HepG2 (cell line): Measurements from ENCODE around the gene HSD17B11. TPM values are rescaled to one million over a fixed set of nuclear protein-coding genes. Genes with fewer than 3 reads are reported as not detected.

ENCODE experiments used
- ATAC-seq: fragments of 200-7000 bp; cut with Tn5 transposase; 3 replicates; pipeline ENCODE4 v1.9.1; 2020; ENCODE audit warnings: mild to moderate bottlenecking, moderate library complexity
- BruUV-seq: library from RNA; stranded (reverse); fragments of 400-500 nt; replicated peaks from 2 replicates; lab custom pipeline; 2021; lab: Mats Ljungman, UMichigan
- CTCF ChIA-PET: fragments of 300-600 bp; formaldehyde crosslinking; extraction: SDS; loops from one replicate; lab custom pipeline; 2021; ENCODE audit warnings: low total read pairs, inconsistent platforms, low intra/inter-chr PET ratio; lab: Yijun Ruan, JAX
- POLR2A ChIA-PET: fragments of 350-600 bp; sonication (Branson Sonifier 250); formaldehyde crosslinking; loops from one replicate; lab custom pipeline; 2020; ENCODE audit warnings: antibody characterized with exemption, inconsistent platforms; lab: Yijun Ruan, JAX
- DNase-seq: peaks from one replicate; pipeline ENCODE4 v3.0.0-alpha.2; 2015; ENCODE audit warnings: low spot score
- FAIRE-seq: peaks from 3 replicates; lab custom pipeline; 2011; peaks lifted over from hg19 to GRCh38; lab: Jason Lieb, UNC
- H2AFZ ChIP-seq: one replicate; pipeline ENCODE4 v1.6.1; 2011; ENCODE audit warnings: low read length, inconsistent platforms
- H3K27ac ChIP-seq: fragments of 300-600 bp; 3 replicates; pipeline ENCODE4 v1.8.0; 2011; ENCODE audit warnings: mixed run types, mild to moderate bottlenecking, mixed read lengths, low read length, inconsistent platforms; ENCODE audit not compliant: insufficient read depth; ENCODE audit errors: extremely low read length
- H3K27me3 ChIP-seq, 2 experiments: fragments of 200-600 bp in 1 of 2; 2 replicates in 1 of 2; 3 replicates in 1 of 2; pipeline versions ENCODE4 v1.6.0 to v1.8.0; 2011; ENCODE audit warnings: low read length in 2 of 2, mild to moderate bottlenecking in 2 of 2, moderate library complexity in 2 of 2, inconsistent platforms in 1 of 2; ENCODE audit not compliant: insufficient read depth in 2 of 2, control insufficient read depth in 1 of 2
- H3K36me3 ChIP-seq, 2 experiments: fragments of 200-600 bp in 1 of 2; replicated peaks in 1 of 2; 2 replicates in 1 of 2; 3 replicates in 1 of 2; pipeline versions ENCODE4 v1.5.1 to v1.8.0; 2011; ENCODE audit warnings: low read length in 2 of 2, inconsistent platforms in 1 of 2; ENCODE audit not compliant: insufficient read depth in 2 of 2, control insufficient read depth in 1 of 2
- H3K4me1 ChIP-seq: 2 replicates; pipeline ENCODE4 v1.5.1; 2012; ENCODE audit warnings: low read length, inconsistent platforms; ENCODE audit not compliant: insufficient read depth
- H3K4me2 ChIP-seq: 2 replicates; pipeline ENCODE4 v1.6.0; 2011; ENCODE audit warnings: low read depth, low read length, inconsistent platforms
- H3K4me3 ChIP-seq, 3 experiments: fragments of 200-600 bp in 1 of 3; sonication (generic), shearing (Covaris generic) in 1 of 3; replicated peaks in 1 of 3; 2 replicates each; pipeline ENCODE4 v1.5.1; 2011 to 2016; ENCODE audit warnings: low read length in 3 of 3, inconsistent platforms in 2 of 3, low read depth in 2 of 3, mild to moderate bottlenecking in 2 of 3, control low read depth in 1 of 3, mixed read lengths in 1 of 3; ENCODE audit not compliant: insufficient read depth in 1 of 3
- H3K79me2 ChIP-seq: one replicate; pipeline ENCODE4 v1.6.1; 2011; ENCODE audit warnings: low read length, inconsistent platforms; ENCODE audit not compliant: insufficient read depth
- H3K9ac ChIP-seq: 2 replicates; pipeline ENCODE4 v1.6.0; 2011; ENCODE audit warnings: mild to moderate bottlenecking, low read depth, low read length, inconsistent platforms; ENCODE audit not compliant: insufficient read depth
- H3K9me3 ChIP-seq: 2 replicates; pipeline ENCODE4 v1.5.1; 2012; ENCODE audit warnings: mild to moderate bottlenecking, low read length
- H4K20me1 ChIP-seq: 2 replicates; pipeline ENCODE4 v1.6.0; 2011; ENCODE audit warnings: inconsistent platforms, mild to moderate bottlenecking, low read length, moderate library complexity; ENCODE audit not compliant: insufficient read depth
- HOXA3 ChIP-seq: sonication (generic); formaldehyde crosslinking; IDR thresholded peaks from 2 replicates; pipeline ENCODE4 v1.5.0; 2020; ENCODE audit warnings: missing genetic modification reagents
- ISX ChIP-seq: sonication (generic); formaldehyde crosslinking; conservative IDR thresholded peaks from 2 replicates; pipeline ENCODE4 v1.5.0; 2020; ENCODE audit warnings: missing genetic modification reagents
- KAT8 ChIP-seq: IDR thresholded peaks from 2 replicates; pipeline ENCODE4 v1.6.1; 2016; ENCODE audit warnings: missing genetic modification reagents, missing compliant biosample characterization
- PRPF4 ChIP-seq: fragments of 200-400 bp; formaldehyde crosslinking; IDR thresholded peaks from 2 replicates; pipeline ENCODE4 v1.6.1; 2016; ENCODE audit warnings: low read length, low read depth; ENCODE audit not compliant: poor library complexity, severe bottlenecking
- SP4 ChIP-seq: sonication (generic); formaldehyde crosslinking; IDR thresholded peaks from 2 replicates; pipeline ENCODE4 v1.8.1; 2023; ENCODE audit warnings: mild to moderate bottlenecking, missing genetic modification reagents
- SRF ChIP-seq: IDR thresholded peaks from 2 replicates; pipeline ENCODE4 v1.6.1; 2011; ENCODE audit warnings: mild to moderate bottlenecking, low read depth, low read length, moderate library complexity
- ZFP41 ChIP-seq: sonication (generic); formaldehyde crosslinking; IDR thresholded peaks from 2 replicates; pipeline ENCODE4 v1.4.0; 2020; ENCODE audit warnings: mild to moderate bottlenecking, missing genetic modification reagents, borderline replicate concordance
- ZNF432 ChIP-seq: sonication (generic); formaldehyde crosslinking; IDR thresholded peaks from 2 replicates; pipeline ENCODE4 v1.5.0; 2020; ENCODE audit warnings: missing genetic modification reagents, mild to moderate bottlenecking, borderline replicate concordance
- ZNF674 ChIP-seq: sonication (generic); formaldehyde crosslinking; IDR thresholded peaks from 2 replicates; pipeline ENCODE4 v1.5.0; 2020; ENCODE audit warnings: low read depth, mild to moderate bottlenecking, missing genetic modification reagents
- WGBS: methylation state at CpG from one replicate; pipeline ENCODE4 v1.1.6; 2017; ENCODE audit warnings: low lambda C conversion rate; 5-methylcytosine and 5-hydroxymethylcytosine counted together
- in situ Hi-C: cut with HindIII; loops from 2 replicates; pipeline ENCODE4 v1.10.0; 2017; ENCODE audit warnings: low pct_unique_long_range_greater_than_20kb; ENCODE audit not compliant: extremely low pct_ligation_motif_present
- intact Hi-C: fragments of 100-400 bp; cut with micrococcal nuclease; formaldehyde crosslinking; loops from one replicate; pipeline ENCODE4 v1.10.0; 2022; ENCODE audit not compliant: unreplicated experiment
- polyA plus RNA-seq, 8 experiments: library from polyadenylated mRNA; depleted of rRNA in 3 of 8; stranded (reverse) in 7 of 8; unstranded in 1 of 8; fragments of >200 nt; fragmentation: Illumina TruSeq in 4 of 8; extraction: Trizol in 4 of 8; gene quantifications; 2 replicates each; pipeline versions ENCODE4 v1.2.1 to v1.2.3, GENCODE V29; 2011 to 2016; ENCODE audit warnings: low read depth in 4 of 8, missing spikeins in 1 of 8, mixed read lengths in 1 of 8; ENCODE audit not compliant: insufficient read depth in 1 of 8
- total RNA-seq, 5 experiments: library from RNA; depleted of rRNA; stranded (reverse); fragments of >200 nt; fragmentation: Illumina TruSeq; extraction: Trizol; gene quantifications; 2 replicates each; pipeline ENCODE4 v1.2.3, GENCODE V29; 2016; ENCODE audit warnings: low read depth in 1 of 5
- TF ChIP-seq, protein P1 (sequence below): IDR thresholded peaks from 2 replicates; pipeline ENCODE4 v1.6.1; 2016; ENCODE audit warnings: low read depth, borderline replicate concordance
- TF ChIP-seq, protein P2 (sequence below): sonication (generic); formaldehyde crosslinking; IDR thresholded peaks from 2 replicates; pipeline ENCODE4 v1.4.0; 2020; ENCODE audit warnings: missing genetic modification reagents, borderline replicate concordance
- TF ChIP-seq, protein P3 (sequence below): sonication (generic); formaldehyde crosslinking; IDR thresholded peaks from 2 replicates; pipeline ENCODE4 v1.4.0; 2020; ENCODE audit warnings: mild to moderate bottlenecking, missing genetic modification reagents

The HSD17B11 gene
- total and polyA plus RNA-seq, 2 of the 13 experiments (the other 11 are each of a cell fraction or from before 2014, with no cell fraction given): 121 to 158 TPM

DNA sequence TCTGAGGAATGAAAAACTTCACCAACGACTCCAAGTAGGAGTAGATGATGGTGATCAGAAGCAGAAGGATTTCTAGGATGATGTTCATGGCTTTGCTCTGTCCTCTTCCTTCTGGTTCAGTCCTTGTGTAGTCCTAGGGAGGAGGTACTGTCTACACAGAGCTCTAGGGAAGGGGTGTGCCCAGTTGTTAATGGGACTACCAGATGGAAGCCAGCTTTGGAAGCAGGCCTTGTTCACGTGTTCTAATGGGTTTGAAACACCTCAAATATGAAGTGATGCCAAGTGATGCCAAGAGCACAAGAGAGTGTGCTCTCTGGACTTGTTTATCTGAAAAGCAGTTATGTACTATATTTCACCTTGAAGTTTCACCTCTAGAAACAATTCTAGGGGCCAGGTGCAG, 68.2 kb downstream of the HSD17B11 start, which contains the start of gene HSD17B13:
HSD17B13 (minus strand) TSS at position 129 of the 400 bp plus-strand sequence; CDS start at position 88, 41 bp downstream.
- Histone ChIP-seq H3K27me3 (no peaks in the 10 kb centered on the region; a peak in 1 of 5 replicates), H3K36me3 (no peaks in the 10 kb centered on the region), H3K9ac (no peak within 1 kb of the TSS), H3K79me2 (no peaks in the 10 kb centered on the region), H4K20me1 (no peaks in the 10 kb centered on the region), H2AFZ (no peak within 1 kb of the TSS), H3K9me3 (no peaks in the 10 kb centered on the region), H3K27ac (no peak within 1 kb of the TSS), H3K4me2 (no peak within 1 kb of the TSS), H3K4me3 (no peak within 1 kb of the TSS), H3K4me1 (no peaks in the 10 kb centered on the region)
- no peak for ATAC-seq
- POLR2A ChIA-PET: no interaction called here
- WGBS: 29% methylated on average over 2 of the region's 2 CpGs
- CTCF ChIA-PET: no interaction called here
- TF ChIP-seq SP4: no peak
- TF ChIP-seq, protein P1, sequence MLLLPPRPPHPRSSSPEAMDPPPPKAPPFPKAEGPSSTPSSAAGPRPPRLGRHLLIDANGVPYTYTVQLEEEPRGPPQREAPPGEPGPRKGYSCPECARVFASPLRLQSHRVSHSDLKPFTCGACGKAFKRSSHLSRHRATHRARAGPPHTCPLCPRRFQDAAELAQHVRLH (CRISPR knock-in tag): no peak
- no peak for TF ChIP-seq HOXA3 (CRISPR knock-in tag)
- no peak for TF ChIP-seq PRPF4
- TF ChIP-seq ZNF674 (CRISPR knock-in tag): no peak
- no peak for TF ChIP-seq ZFP41
- TF ChIP-seq, protein P2, sequence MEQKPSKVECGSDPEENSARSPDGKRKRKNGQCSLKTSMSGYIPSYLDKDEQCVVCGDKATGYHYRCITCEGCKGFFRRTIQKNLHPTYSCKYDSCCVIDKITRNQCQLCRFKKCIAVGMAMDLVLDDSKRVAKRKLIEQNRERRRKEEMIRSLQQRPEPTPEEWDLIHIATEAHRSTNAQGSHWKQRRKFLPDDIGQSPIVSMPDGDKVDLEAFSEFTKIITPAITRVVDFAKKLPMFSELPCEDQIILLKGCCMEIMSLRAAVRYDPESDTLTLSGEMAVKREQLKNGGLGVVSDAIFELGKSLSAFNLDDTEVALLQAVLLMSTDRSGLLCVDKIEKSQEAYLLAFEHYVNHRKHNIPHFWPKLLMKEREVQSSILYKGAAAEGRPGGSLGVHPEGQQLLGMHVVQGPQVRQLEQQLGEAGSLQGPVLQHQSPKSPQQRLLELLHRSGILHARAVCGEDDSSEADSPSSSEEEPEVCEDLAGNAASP (CRISPR knock-in tag): no peak
- no peak for TF ChIP-seq ISX (CRISPR knock-in tag)
- TF ChIP-seq KAT8 (CRISPR knock-in tag): no peak
- no peak for TF ChIP-seq ZNF432 (CRISPR knock-in tag)
- TF ChIP-seq, protein P3, sequence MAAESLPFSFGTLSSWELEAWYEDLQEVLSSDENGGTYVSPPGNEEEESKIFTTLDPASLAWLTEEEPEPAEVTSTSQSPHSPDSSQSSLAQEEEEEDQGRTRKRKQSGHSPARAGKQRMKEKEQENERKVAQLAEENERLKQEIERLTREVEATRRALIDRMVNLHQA (CRISPR knock-in tag): no peak
- TF ChIP-seq SRF: no peak
- FAIRE-seq: no peak
- intact Hi-C loops: no loop called here
- no TSS peak for BruUV-seq
- in situ Hi-C loops: no loop called here
- no peak for DNase-seq
